Kidney (tissue), 14 donors: ENCODE data around the gene RPAP2. TPM values are rescaled to one million over a fixed set of nuclear protein-coding genes. Genes with fewer than 3 reads are reported as not detected.
"Not testable (repeated sequence)": the region's sequence is repeated elsewhere in the genome, so short reads cannot be mapped to it uniquely, and the experiment has no call there.

Experiments used
- DNase-seq, 5 donors: peaks; one replicate each; pipeline ENCODE4 v3.0.0-alpha.2; 2013 to 2020
- FAIRE-seq: peaks from 2 replicates; lab custom pipeline; 2012; peaks lifted over from hg19 to GRCh38; lab: Jason Lieb, UNC
- H3K27ac ChIP-seq, 2 donors: one replicate each; pipeline ENCODE4 v1.7.0; 2013; ENCODE audit warnings: low read depth in 2 of 2, low read length in 2 of 2, inconsistent platforms in 1 of 2
- H3K27me3 ChIP-seq: one replicate; pipeline ENCODE4 v1.7.1; 2013; ENCODE audit warnings: low read length, inconsistent platforms; ENCODE audit not compliant: control insufficient read depth, insufficient read depth
- H3K36me3 ChIP-seq, 3 donors: one replicate each; pipeline versions ENCODE4 v1.7.0 to v1.7.1; 2013; ENCODE audit warnings: low read length in 3 of 3, control low read depth in 1 of 3, inconsistent platforms in 1 of 3; ENCODE audit not compliant: insufficient read depth in 3 of 3, control insufficient read depth in 2 of 3
- H3K4me1 ChIP-seq, 3 donors: one replicate each; pipeline versions ENCODE4 v1.7.0 to v1.7.1; 2013; ENCODE audit warnings: low read length in 3 of 3, inconsistent platforms in 1 of 3, low read depth in 1 of 3; ENCODE audit not compliant: control insufficient read depth in 2 of 3, insufficient read depth in 2 of 3
- H3K4me3 ChIP-seq, 3 donors: one replicate each; pipeline versions ENCODE4 v1.7.0 to v1.8.1; 2013; ENCODE audit warnings: low read length in 3 of 3, control low read depth in 1 of 3, inconsistent platforms in 1 of 3
- H3K9ac ChIP-seq, 3 donors: one replicate each; pipeline versions ENCODE4 v1.7.0 to v1.7.1; 2013; ENCODE audit warnings: low read length in 3 of 3, control low read depth in 1 of 3, inconsistent platforms in 1 of 3
- H3K9me3 ChIP-seq, 3 donors: one replicate each; pipeline versions ENCODE4 v1.7.0 to v1.7.1; 2013; ENCODE audit warnings: low read length in 3 of 3, control low read depth in 1 of 3, inconsistent platforms in 1 of 3; ENCODE audit not compliant: control insufficient read depth in 2 of 3, insufficient read depth in 1 of 3
- CTCF ChIP-seq: IDR thresholded peaks from 3 replicates; pipeline ENCODE4 v1.5.1; 2012; ENCODE audit warnings: mild to moderate bottlenecking, moderate library complexity, borderline replicate concordance; ENCODE audit not compliant: insufficient read depth; ENCODE audit errors: extremely low read depth
- intact Hi-C: fragments of 100-400 bp; cut with DNase I; formaldehyde crosslinking; loops from one replicate; pipeline ENCODE4 v1.11.1; 2022
- polyA plus RNA-seq: library from polyadenylated mRNA; stranded (reverse); fragments of 350-450 nt; fragmentation: Illumina TruSeq; extraction: RNeasy Lipid Tissue Mini Kit (QIAGEN cat#74804); gene quantifications from one replicate; pipeline ENCODE4 v1.2.3, GENCODE V29; 2014; ENCODE audit warnings: low read depth, low replicate concordance; ENCODE audit not compliant: insufficient read depth
- total RNA-seq: library from RNA; stranded (reverse); fragmentation: NEBNext Ultra II Directional; extraction: Animal tissue kit (Norgen Biotek cat#: 25700); gene quantifications from one replicate; pipeline ENCODE4 v1.2.1, GENCODE V29; 2021
- donor health status: control.
- donor health status: control.
- donor health status: control.
- donor health status: control.
- donor health status: control.
- donor health status: DM: yes; HTN: yes; CAD: no.
- donor health status: Normal renal cell carcinoma (clear cell type).

RPAP2 gene
- total and polyA plus RNA-seq, 2 donors from 2014 or later = 11.4 to 25.1 TPM

GRCh38 chr1:92424381-92424780 lies 125.5 kb downstream of the RPAP2 start:
- TF ChIP-seq CTCF = no peak
- intact Hi-C loops = no loop called here
- no peak for FAIRE-seq

GRCh38 chr1:92425617-92426016 lies 126.8 kb downstream of the RPAP2 start:
- no peaks in the 10 kb centered on the region for H3K36me3 ChIP-seq
- no peak overlapping the region for H3K9ac ChIP-seq
- intact Hi-C loops = no loop called here
- H3K9me3 ChIP-seq = no peaks in the 10 kb centered on the region
- no peak overlapping the region for H3K27ac ChIP-seq
- no peak for TF ChIP-seq CTCF
- FAIRE-seq (no peak), DNase-seq (no peak)
- no peak overlapping the region for H3K4me3 ChIP-seq
- H3K4me1 ChIP-seq = no peaks in the 10 kb centered on the region
- H3K27me3 ChIP-seq = no peaks in the 10 kb centered on the region

More at GRCh38 chr1:92424381-92424780, 125.5 kb downstream of the RPAP2 start:
- H3K36me3 ChIP-seq = no peaks in the 10 kb centered on the region
- DNase-seq = no peak
- H3K27ac ChIP-seq = no peak overlapping the region
- H3K4me3 ChIP-seq = no peak overlapping the region
- no peaks in the 10 kb centered on the region for H3K4me1 ChIP-seq
- H3K9me3 ChIP-seq = no peaks in the 10 kb centered on the region
- no peaks in the 10 kb centered on the region for H3K27me3 ChIP-seq
- no peak overlapping the region for H3K9ac ChIP-seq

GRCh38 chr1:92430030-92430429 lies 131.2 kb downstream of the RPAP2 start:
- no peak for TF ChIP-seq CTCF
- Histone ChIP-seq H3K27me3 (no peaks in the 10 kb centered on the region), H3K4me1 (no peaks in the 10 kb centered on the region), H3K4me3 (no peak overlapping the region), H3K9ac (no peak overlapping the region), H3K27ac (no peak overlapping the region), H3K9me3 (no peaks in the 10 kb centered on the region), H3K36me3 (no peaks in the 10 kb centered on the region)
- intact Hi-C loops = no loop called here
- FAIRE-seq (no peak), DNase-seq (no peak)

- H3K27me3 ChIP-seq, H3K9ac ChIP-seq, FAIRE-seq, H3K4me3 ChIP-seq, H3K36me3 ChIP-seq, H3K9me3 ChIP-seq, intact Hi-C loops, DNase-seq, H3K27ac ChIP-seq, H3K4me1 ChIP-seq: not testable (repeated sequence)
Observed at GRCh38 chr1:92434572-92434971, 135.7 kb downstream of the RPAP2 start.
